ENCODE data around the gene CTAGE8.
"Not testable (repeated sequence)": the region's sequence is repeated elsewhere in the genome, so short reads cannot be mapped to it uniquely, and the experiment has no call there.

DNA sequence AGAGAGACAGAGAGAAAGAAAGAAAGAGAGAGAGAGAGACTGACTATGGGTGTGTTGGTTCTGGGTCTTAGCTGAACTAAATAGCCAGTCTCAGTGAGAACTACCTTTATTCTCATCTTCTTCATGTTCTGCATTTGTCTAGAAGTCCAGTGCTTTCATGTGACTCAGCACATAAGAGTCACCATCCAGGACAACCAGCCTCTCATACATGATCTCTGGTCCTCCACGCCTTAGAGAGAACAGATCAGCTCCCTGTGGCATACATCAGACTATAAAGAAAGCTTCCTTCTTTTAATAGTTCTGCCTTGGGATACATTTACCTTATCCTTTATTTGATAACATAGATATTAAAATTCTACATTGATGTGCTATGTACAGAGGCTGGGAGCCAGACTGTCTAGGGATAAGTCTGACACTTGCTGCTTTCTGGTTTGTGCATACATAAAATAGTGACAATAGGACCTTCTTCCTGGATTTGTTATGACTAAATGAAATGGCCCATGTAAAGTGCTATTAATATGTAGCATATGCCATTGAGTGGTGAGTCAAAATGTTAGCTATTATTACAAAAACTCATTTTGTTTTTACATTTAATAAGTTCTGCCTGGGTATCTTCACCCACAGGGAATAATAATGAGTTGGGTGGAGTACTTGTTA lies 21.3 kb downstream of the CTAGE8 start:
- TF ChIP-seq, protein P1, sequence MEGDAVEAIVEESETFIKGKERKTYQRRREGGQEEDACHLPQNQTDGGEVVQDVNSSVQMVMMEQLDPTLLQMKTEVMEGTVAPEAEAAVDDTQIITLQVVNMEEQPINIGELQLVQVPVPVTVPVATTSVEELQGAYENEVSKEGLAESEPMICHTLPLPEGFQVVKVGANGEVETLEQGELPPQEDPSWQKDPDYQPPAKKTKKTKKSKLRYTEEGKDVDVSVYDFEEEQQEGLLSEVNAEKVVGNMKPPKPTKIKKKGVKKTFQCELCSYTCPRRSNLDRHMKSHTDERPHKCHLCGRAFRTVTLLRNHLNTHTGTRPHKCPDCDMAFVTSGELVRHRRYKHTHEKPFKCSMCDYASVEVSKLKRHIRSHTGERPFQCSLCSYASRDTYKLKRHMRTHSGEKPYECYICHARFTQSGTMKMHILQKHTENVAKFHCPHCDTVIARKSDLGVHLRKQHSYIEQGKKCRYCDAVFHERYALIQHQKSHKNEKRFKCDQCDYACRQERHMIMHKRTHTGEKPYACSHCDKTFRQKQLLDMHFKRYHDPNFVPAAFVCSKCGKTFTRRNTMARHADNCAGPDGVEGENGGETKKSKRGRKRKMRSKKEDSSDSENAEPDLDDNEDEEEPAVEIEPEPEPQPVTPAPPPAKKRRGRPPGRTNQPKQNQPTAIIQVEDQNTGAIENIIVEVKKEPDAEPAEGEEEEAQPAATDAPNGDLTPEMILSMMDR (IDR thresholded peaks at IDR 0.05): not testable (repeated sequence)
- TF ChIP-seq POLR2A (IDR thresholded peaks at IDR 0.05): not testable (repeated sequence)

Measured in stomach (tissue), 4 donors.